ACHN (cell line): Measurements from ENCODE around the gene FGR.
A peak's percentile ranks its signal among the peaks of the same experiment; 100 is the strongest.
"Not testable (repeated sequence)": the region's sequence is repeated elsewhere in the genome, so short reads cannot be mapped to it uniquely, and the experiment has no call there.

ENCODE experiments used
- DNase-seq: peaks from one replicate; pipeline ENCODE4 v3.0.0-alpha.2; 2015
- in situ Hi-C: cut with HindIII; loops from 2 replicates; pipeline ENCODE4 v1.10.0; 2017; ENCODE audit warnings: low sequenced_read_pairs, low pct_ligation_motif_present, low pct_unique_long_range_greater_than_20kb

The FGR gene

DNA sequence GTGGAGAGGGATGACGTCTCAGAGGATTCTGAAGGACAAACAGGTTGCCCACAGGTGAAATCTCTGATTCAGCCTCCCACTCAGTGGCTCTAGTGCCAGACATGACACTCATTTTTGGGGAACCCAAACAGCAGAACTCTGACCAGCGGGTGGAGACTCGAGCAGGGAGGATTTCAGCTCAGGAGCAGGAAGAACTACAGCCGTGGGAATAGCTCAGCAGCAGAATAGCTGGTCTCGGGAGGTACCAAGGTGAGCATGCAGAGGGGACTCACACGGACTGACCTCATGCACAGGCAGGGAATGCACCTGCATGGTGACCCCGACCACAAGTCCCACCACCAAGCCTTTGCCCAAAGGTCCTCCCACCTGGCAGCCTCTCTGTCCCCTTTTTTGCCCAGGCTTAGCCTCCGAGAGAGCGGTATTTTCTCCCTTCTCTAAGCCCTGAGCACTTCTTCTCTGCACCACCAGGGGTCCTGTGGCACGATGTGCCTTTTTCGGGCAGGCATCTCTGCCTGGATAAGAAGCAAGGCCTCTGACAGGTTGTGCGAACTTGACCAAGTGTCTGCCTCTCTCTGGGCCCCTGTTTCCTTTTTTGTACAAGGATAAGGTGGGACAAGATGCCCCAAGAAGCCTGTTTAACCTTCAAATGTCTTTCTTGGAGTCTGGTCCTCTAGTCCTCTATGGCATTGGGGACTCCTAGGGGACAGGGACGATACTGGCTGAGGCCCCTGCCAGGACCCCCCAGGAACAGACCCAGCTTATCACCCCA is 8.8 kb upstream of the FGR start:
- peak; percentile 64 for DNase-seq
- in situ Hi-C loops, result no loop called here

DNA sequence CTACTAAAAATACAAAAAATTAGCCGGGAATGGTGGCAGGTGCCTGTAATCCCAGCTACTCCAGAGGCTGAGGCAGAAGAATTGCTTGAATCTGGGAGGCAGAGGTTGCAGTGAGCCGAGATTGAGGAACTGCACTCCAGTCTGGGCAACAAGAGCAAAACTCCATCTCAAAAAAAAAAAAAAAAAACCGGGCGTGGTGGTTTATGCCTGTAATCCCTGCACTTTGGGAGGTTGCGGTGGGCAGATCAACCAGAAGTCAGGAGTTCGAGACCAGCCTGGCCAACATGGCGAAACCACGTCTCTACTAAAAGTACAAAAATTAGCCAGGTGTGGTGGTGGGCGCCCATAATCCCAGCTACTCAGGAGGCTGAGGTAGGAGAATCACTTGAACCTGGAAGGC is 5.5 kb upstream of the FGR start:
- in situ Hi-C loops, DNase-seq: not testable (repeated sequence)

DNA sequence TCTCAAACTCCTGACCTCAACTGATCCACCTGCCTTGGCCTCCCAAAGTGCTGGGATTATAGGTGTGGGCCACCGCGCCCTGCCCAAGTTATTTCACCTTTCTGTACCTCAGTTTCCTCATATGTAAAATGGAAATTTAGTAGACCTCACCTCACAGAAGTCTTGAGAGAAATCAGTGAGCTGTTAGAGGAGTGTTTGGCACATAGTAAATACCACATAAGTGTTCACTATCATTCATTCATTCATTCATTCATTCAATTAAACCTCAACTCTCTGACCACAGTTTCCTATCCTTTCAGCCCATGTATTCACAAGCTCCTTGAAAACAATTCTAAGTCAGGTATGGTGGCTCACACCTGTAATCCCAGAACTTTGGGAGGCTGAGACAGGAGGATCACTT is 3.8 kb upstream of the FGR start:
- in situ Hi-C loops, result no loop called here
- no peak for DNase-seq

DNA sequence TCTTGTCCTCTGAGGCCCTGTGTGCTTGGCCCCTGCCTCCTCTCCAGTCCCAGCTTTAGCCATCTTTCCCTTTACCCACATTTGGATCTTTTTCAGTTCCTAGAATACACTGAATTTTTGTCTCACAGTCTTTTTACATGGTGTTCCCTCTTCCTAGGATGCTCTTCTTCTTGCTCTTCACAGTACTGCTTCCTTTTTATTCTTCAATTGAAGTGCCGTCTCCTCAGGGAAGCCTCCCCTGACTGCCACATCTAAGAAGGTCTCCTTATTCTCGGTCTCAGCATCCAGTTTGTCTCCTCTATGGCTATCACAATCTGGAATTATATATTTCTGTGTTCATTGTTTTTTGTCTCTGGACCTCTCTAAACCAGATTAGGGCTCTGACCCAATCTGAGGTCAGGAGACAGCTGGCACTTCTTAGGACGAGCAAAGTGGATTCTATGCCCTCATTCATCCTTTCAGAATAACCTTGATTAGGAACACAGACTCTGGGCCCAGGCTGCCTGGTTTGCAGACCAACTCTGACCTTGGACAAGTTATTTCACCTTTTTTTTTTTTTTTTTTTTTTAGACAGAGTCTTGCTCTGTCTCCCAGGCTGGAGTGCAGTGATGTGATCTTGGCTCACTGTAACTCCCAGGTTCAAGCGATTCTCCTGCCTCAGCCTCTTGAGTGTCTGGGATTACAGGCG is 3.2 kb upstream of the FGR start:
- in situ Hi-C loops, result no loop called here
- no peak for DNase-seq

DNA sequence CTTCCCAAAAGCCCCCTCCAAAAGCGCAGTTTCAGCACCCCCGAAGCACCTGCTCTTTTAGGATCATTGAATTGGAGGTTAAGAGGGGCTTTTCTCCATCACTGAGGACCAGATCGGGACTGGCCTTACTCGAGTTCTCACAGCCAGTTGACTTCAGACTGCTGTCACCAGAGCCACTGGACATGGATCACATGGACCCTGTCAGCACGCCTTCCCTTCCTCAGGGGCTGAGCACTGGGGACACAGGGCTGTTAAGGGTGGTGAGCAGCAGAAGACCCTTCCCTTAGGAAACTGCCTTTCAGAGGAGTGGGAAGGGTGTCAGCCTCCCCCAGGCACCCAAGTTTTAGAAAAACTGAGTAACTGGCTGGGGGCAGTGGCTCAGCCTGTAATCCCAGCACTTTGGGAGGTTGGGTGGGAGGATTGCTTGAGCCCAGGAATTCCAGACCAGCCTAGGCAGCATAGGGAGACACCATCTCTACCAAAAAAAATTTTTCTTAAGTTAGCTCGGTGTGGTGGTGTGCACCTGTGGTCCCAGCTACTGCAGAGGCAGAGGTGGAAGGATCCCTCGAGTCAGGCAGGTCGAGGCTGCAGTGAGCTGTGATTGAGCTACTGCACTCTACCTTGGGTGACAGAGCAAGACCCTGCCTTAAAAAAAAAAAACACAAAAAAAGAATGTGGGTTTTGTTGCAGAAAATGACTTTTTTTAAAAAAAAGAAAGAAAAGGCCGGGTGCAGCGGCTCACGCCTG is 584 bp upstream of the FGR start:
- no peak for DNase-seq
- in situ Hi-C loops, result no loop called here

DNA sequence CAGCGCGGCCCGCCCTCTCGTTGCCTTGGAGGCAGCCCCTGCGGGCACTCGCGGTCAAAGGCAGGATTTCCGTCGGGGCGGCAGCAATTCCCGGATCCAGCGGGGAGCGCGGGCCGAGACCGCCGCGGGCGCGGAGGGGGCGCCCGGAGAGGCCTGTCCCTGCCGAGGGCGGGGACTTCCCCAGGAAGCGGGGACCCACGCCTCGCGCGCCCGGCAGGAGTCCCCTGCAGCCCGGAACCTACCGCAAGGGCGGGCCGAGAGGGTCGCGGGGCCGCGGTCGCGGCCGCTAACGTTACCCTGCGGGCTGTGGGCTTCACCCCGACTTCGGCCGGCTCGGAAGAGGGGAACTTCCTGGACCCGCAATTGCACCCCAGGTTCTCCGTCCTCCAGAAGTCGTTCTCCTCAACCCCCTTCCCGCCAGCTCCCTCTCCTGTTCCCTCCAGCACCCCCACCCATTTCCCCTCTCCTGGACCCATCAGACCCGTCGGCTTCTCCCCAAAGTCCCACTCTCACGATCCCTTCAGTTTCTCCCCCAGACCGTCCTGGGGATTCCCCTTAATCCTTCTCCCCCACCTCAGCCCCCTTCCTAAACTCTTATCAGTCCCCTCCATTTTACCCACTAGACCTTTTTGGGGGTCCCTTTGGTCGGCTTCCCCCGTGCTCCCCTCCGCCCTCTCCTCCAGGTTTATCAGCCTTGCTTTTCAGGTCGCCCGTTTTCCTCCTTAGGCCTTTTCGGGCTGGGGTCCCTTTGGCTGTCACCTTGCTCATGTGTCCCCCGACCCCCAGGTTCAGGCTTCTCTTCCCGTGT is 604 bp downstream of the FGR start:
- no peak for DNase-seq
- in situ Hi-C loops, result no loop called here

DNA sequence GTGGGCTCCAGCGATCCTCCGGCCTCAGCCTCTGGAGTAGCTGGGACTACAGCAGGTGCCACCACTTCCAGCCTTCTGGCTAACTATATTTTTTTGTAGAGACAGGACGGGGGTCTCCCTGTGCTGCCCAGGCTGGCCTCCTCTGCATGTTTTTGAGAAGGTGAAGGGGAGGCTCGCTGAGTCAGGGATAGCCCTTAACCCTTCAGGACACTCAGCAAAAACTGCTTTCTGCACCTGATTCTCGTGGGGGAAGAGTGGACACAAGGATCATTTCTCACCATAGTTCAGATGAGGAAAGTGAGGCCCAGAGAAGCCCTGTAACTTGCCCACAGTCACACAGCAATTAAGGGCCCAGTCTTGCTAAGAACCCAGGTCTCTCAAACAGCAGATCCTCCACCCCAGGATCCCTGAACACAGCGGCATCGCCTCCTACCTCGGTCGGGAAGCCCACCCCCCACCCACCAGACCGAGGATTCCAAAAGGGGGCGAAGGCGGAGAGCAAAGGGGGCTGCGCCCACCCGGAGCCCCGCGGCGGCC is 1.3 kb downstream of the FGR start:
- no peak for DNase-seq
- in situ Hi-C loops, result no loop called here

DNA sequence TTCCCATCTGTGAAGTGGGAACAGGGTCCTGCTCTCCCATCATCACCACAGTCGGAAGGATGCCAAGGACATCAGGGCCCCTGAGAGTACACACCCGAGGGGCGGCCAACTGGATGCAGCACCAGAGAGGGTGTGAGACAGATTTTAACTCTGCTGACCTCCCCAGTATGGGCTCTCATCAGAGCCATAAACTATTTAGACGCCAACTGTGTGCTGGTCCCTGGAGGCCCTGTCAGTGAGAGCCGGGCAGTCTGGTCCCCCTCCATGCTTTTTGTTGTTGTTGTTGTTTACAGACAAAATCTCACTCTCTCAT is 1.7 kb downstream of the FGR start:
- DNase-seq, result no peak
- in situ Hi-C loops, result no loop called here

DNA sequence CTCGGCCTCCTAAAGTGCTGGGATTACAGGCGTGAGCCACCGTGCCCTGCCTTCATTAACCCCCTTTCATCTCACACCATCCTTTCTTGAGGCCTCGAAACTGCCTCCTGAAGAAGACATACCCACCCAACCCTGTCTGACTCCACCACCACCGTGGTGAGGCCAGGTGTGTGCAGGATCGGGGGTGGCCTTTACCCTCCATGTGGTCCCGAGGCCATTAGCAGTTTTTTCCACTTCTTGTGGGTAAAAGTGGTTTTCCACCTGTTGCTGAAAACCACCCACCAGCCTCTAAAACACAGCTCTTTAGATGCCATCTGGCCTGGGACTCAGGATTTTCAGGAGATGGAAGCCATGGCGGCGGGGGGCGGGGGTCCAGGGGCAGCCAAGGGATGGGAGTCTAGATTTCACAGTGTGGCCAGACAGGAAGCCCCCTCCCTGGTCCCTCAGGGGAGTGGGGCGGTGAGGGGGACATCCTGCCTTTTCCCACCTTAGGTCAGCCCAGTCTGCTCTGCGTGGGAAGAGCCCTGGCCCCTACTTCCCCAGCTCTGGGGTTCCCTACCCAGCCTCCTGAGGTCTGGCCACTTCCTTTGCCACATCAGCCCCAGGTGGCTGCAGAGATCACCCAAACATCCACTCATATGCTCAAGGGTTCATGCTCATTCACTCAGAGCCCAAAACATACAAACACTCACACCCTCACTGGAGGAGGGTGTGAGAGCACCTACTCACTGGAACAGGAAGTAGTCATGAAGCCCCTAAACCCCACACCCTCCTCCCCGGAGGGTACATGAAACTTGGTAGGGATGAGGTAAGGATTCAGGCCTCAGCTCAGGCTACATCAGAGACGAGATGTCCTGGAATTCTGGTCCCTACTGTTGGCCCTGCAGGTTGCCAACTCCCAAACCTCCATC is 2.3 kb downstream of the FGR start:
- in situ Hi-C loops, result no loop called here
- DNase-seq, result no peak

DNA sequence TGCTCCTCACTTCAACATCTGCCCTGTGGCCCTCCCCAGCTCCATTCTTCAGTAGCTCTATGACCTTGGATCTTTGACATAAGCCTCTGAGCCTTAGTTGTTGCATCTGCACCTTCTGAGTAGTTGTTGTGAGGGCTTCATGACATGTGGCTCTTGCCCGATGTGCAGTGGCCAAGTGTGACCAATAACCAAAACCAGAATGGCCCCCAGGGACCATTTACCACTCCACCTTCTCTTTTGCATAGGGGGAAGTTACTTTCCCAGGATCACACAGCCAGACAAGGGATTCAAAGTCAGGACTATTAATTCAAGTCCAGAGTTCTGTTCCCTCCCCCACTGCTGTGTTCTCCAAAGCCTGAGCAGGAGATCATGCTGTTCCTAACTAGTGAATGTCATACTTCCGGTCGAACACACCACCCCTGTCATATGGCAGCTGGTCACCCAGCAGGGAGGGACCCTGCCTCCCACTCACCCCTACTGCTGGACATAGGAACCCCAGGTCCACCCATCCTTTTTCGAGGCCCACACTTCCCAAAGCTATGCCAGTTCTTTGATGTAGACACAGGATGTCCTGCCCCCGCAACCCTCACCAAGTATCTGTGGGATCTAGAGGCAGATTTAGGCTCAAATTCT is 4.0 kb downstream of the FGR start:
- in situ Hi-C loops, result no loop called here
- no peak for DNase-seq

DNA sequence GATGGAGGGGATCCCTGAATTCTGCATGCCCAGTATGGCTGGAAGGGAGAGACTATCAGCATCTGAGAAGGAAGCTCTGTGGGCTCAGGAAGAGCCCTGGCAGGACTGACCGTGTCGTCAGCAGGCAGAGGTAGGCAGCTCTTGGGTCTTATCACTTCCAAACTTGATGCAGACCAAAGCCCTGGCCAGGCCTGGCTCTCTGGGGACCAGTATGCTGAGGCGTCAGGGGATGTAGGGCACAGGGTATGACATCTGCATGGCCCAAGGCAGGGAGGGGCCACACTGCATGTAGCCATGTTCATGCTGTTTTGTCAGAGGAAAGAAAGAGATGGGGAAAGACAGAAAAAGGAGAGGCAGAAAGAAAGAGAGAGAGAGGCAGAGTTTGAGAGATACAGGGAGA is 6.3 kb downstream of the FGR start:
- in situ Hi-C loops, result no loop called here
- DNase-seq, result no peak

DNA sequence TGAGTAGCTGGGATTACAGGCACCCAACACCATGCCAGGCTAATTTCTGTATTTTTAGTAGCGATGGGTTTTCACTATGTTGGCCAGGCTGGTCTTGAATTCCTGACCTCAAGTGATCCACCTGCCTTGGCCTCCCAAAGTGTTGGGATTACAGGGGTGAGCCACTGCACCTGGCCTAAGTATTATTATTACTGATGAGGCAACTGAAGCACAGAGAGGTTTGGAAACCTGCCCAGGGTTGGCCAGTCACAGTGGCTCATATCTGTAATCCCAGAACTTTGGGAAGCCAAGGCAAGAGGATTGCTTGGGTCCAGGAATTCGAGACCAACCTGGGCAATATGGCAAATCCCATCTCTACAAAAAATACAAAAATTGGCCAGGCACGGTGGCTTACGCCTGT is 7.3 kb downstream of the FGR start:
- in situ Hi-C loops, DNase-seq: not testable (repeated sequence)

DNA sequence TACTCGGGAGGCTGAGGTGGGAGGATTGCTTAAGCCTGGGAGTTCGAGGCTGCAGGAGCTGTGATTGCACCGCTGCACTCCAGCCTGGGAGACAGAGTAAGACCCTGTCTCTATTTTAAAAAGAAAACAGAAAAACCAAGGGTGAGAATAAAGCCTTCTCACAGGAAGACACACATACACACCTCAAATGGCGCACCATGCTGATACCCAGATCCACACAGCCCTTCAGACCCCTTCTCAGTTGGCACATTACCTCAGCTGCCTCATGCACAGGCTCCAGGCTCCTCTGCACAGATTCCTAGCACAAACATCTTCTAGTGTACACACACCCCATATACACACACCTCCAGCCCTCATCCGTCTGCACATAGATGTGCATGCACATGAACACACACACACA is 7.9 kb downstream of the FGR start:
- in situ Hi-C loops, result no loop called here

DNA sequence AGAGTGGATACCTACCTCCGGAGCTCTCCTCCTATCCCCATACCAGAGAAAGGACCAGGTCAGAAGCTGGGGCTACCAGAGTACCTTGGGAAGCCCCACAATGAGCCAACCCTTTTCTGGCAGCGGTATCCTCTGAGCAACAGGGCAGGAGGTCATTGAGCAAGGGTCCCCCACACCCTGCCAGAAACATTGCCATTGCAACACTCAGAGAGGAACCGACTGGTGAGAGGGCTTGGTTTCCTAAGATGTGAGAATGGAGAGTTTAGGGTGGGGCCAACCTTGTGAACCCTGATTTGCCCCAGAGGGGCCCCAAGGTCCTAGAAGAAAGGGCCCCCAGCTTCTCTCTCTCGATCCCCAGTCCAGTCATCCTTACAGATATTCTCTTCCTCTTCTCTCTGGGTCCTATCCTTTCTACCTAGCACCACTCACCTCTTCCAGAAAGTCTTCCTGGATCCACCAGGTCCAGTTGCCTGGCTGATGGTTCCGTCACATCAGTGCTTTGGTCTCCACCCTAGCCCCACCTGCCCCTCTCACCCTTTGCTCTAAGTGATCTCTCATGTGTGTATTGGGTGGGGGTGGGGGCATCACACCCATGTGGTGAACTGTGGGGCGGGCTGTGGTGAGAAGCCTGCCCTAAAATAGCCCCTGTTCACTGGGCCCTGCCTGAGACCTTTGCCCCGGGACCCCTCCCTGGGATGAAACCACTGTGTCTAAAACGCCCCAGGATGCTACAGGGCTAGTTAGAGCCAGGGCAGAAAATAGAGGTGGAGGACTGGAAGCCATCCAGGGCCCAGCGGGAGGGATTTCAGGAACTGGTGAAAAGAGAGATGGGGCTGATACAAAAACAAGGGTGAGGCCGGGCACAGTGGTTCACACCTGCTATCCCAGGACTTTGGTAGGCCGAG is 8.7 kb downstream of the FGR start:
- in situ Hi-C loops, result no loop called here
- no peak for DNase-seq

More for the DNA sequence above, 7.9 kb downstream of the FGR start:
- no peak for DNase-seq

DNA sequence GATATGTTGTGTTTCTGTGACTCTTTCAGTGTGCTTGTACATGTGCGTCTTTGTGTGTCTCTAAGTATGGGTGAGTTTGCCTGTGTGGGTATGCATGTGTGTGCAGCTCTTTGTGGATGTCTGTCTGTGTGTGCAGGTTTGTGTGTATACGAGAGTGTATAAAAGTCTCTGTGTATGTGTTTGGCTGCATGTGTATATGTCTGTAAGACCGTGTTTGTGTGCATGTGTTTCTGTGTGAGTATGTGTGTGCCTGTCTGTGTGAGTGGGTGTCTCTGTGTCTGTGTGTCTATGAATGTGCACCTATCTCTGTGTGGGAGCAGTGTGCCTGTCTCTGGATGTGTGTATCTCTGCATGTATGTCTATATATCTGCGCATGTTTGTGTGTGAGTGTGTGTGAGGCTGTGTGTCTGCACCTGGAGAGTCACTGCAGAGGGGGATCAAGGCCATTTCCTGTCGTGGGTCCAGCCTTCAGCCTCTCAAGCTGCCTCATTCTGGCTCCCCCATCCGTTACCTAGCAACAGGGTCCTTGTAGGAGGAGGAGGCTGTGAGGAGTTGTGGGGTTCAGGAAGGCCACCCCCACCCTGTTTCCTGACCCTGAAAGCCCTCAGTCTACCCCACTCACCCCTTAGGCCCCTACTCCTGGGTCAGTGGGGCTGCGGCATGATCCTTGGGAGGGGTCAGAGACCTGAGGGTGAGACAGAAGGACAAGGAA is 10.4 kb downstream of the FGR start:
- DNase-seq, result no peak
- in situ Hi-C loops, result no loop called here
